SK-N-SH (cell line): Measurements from ENCODE around the gene SYCP1.

ENCODE experiments used
- CTCF ChIP-seq: fragments of 200-600 bp; sonication (generic); IDR thresholded peaks from 2 replicates; pipeline ENCODE4 v1.6.1; 2017; ENCODE audit warnings: antibody characterized with exemption, mild to moderate bottlenecking, moderate library complexity
- EZH2phosphoT487 ChIP-seq: fragments of 200-600 bp; sonication (generic); IDR thresholded peaks from 2 replicates; pipeline ENCODE4 v1.6.1; 2017; ENCODE audit warnings: low read depth, mixed run types, mild to moderate bottlenecking, antibody characterized with exemption, moderate library complexity, borderline replicate concordance
- JUND ChIP-seq: IDR thresholded peaks from 2 replicates; pipeline ENCODE4 v1.4.0; 2012
- MEF2A ChIP-seq: IDR thresholded peaks from 2 replicates; pipeline ENCODE4 v1.4.0; 2012; ENCODE audit warnings: low read depth, borderline replicate concordance
- NRF1 ChIP-seq: IDR thresholded peaks from 2 replicates; pipeline ENCODE4 v1.6.1; 2012; ENCODE audit warnings: low read depth, mild to moderate bottlenecking, low read length

- TF ChIP-seq EZH2phosphoT487 (no peak), NRF1 (no peak), JUND (no peak), CTCF (no peak), MEF2A (no peak)
Measured at GRCh38 chr1:115012434-115012833, 157.8 kb downstream of the SYCP1 start.
